HG03439 (cell line): Measurements from ENCODE around the gene BAAT.

Source experiments
- ATAC-seq: cut with Tn5 transposase; IDR thresholded peaks from one replicate; pipeline ENCODE4 v1.9.1; 2021; ENCODE audit warnings: mild to moderate bottlenecking, moderate library complexity; ENCODE audit not compliant: unreplicated experiment

The BAAT gene

GRCh38 chr9:101398930-101399642 is 14.3 kb upstream of the BAAT start:
- ATAC-seq = no peak

- ATAC-seq = peak; percentile 100
These were observed 13.5 kb upstream of the BAAT start, which contains the start of the genes MRPL50 and ZNF189 for GRCh38 chr9:101398068-101398929. MRPL50 (minus strand) TSS chr9:101398618; CDS start chr9:101398592, 26 bp downstream. ZNF189 (plus strand) TSS chr9:101398851; CDS start chr9:101399157, 306 bp downstream.

GRCh38 chr9:101397746-101398067 is 12.9 kb upstream of the BAAT start:
- no peak for ATAC-seq

GRCh38 chr9:101394687-101395086 is 9.9 kb upstream of the BAAT start:
- ATAC-seq = no peak

GRCh38 chr9:101393135-101393534 is 8.3 kb upstream of the BAAT start:
- ATAC-seq = no peak

GRCh38 chr9:101388507-101388993 is 3.7 kb upstream of the BAAT start:
- ATAC-seq = no peak

GRCh38 chr9:101387871-101388506 is 3.2 kb upstream of the BAAT start:
- ATAC-seq = peak; percentile 86

- ATAC-seq = no peak
These were observed 1.4 kb downstream of the BAAT start for GRCh38 chr9:101383361-101383760.

GRCh38 chr9:101381833-101382342 is 2.9 kb downstream of the BAAT start:
- ATAC-seq = no peak

- no peak for ATAC-seq
These were observed 3.7 kb downstream of the BAAT start for GRCh38 chr9:101381118-101381517.

- ATAC-seq = no peak
These were observed 4.5 kb downstream of the BAAT start for GRCh38 chr9:101380295-101380694.

GRCh38 chr9:101376111-101376848 is 8.5 kb downstream of the BAAT start:
- ATAC-seq = no peak

- no peak for ATAC-seq
These were observed 9.3 kb downstream of the BAAT start for GRCh38 chr9:101375546-101375945.

GRCh38 chr9:101372327-101373118 is 12.3 kb downstream of the BAAT start:
- no peak for ATAC-seq

GRCh38 chr9:101371813-101372212 is 13.0 kb downstream of the BAAT start:
- no peak for ATAC-seq

GRCh38 chr9:101369884-101370531 is 14.8 kb downstream of the BAAT start:
- ATAC-seq = no peak

- ATAC-seq = no peak
These were observed 15.5 kb downstream of the BAAT start for GRCh38 chr9:101369286-101369685.

GRCh38 chr9:101367323-101367722 is 17.5 kb downstream of the BAAT start:
- ATAC-seq = no peak

GRCh38 chr9:101366038-101366756 is 18.6 kb downstream of the BAAT start:
- ATAC-seq = no peak
